Testis (tissue), 2 donors: ENCODE results near the gene LRRK1.

ENCODE experiments used
- CTCF ChIP-seq, 3 experiments: fragments of 450-650 bp in 2 of 3; fragments of 200-600 bp in 1 of 3; sonication (generic) in 1 of 3; IDR thresholded peaks; one replicate each; pipeline ENCODE4 v1.5.1; 2016 to 2019; ENCODE audit warnings: antibody characterized with exemption in 3 of 3, mild to moderate bottlenecking in 2 of 3, moderate library complexity in 1 of 3
- POLR2A ChIP-seq: fragments of 450-650 bp; IDR thresholded peaks from one replicate; pipeline ENCODE4 v1.6.1; 2017; ENCODE audit warnings: antibody characterized with exemption, mild to moderate bottlenecking, moderate library complexity

GRCh38 chr15:101084801-101085200, 165.6 kb downstream of the LRRK1 start:
- TF ChIP-seq CTCF (IDR thresholded peaks at IDR 0.05): no peak
- no peak for TF ChIP-seq POLR2A
